Breast epithelium (tissue), 4 donors: ENCODE results near the gene ASXL1. TPM values are rescaled to one million over a fixed set of nuclear protein-coding genes. Genes with fewer than 3 reads are reported as not detected.

Experiments
- DNase-seq, 2 donors: peaks; one replicate each; pipeline ENCODE4 v3.0.0-alpha.2; 2019; ENCODE audit warnings: low spot score in 2 of 2
- H3K27ac ChIP-seq, 2 donors: fragments of 200-600 bp; sonication (generic) in 1 of 2; one replicate each; pipeline ENCODE4 v1.5.1; 2016 to 2019; ENCODE audit warnings: mild to moderate bottlenecking in 1 of 2
- H3K27me3 ChIP-seq, 2 donors: fragments of 200-600 bp; sonication (generic) in 1 of 2; one replicate each; pipeline versions ENCODE4 v1.5.1 to v1.6.0; 2017 to 2019; ENCODE audit warnings: control low read depth in 1 of 2, mild to moderate bottlenecking in 1 of 2
- H3K36me3 ChIP-seq: fragments of 200-600 bp; one replicate; pipeline ENCODE4 v1.5.1; 2019
- H3K4me1 ChIP-seq, 2 donors: fragments of 200-600 bp; sonication (generic); one replicate each; pipeline ENCODE4 v1.5.1; 2016 to 2019; ENCODE audit warnings: control low read depth in 1 of 2
- H3K4me3 ChIP-seq, 3 donors: fragments of 200-600 bp; sonication (generic); 1 replicate in 2 of 3; 2 replicates in 1 of 3; pipeline ENCODE4 v1.5.1; 2016 to 2019; ENCODE audit warnings: mild to moderate bottlenecking in 3 of 3, moderate library complexity in 2 of 3
- H3K9me3 ChIP-seq, 2 donors: fragments of 200-600 bp; sonication (generic) in 1 of 2; one replicate each; pipeline ENCODE4 v1.5.1; 2016 to 2019; ENCODE audit warnings: control low read depth in 1 of 2
- CTCF ChIP-seq, 3 donors: fragments of 450-650 bp; IDR thresholded peaks; one replicate each; pipeline ENCODE4 v1.5.1; 2016 to 2017; ENCODE audit warnings: antibody characterized with exemption in 3 of 3, mild to moderate bottlenecking in 3 of 3, moderate library complexity in 3 of 3
- POLR2A ChIP-seq: fragments of 450-650 bp; IDR thresholded peaks from one replicate; pipeline ENCODE4 v1.6.1; 2016; ENCODE audit warnings: antibody characterized with exemption, mild to moderate bottlenecking, moderate library complexity
- POLR2AphosphoS5 ChIP-seq, 3 donors: sonication (generic); formaldehyde crosslinking; IDR thresholded peaks; one replicate each; pipeline ENCODE4 v1.6.1; 2017; ENCODE audit warnings: antibody characterized with exemption in 3 of 3
- intact Hi-C: fragments of 100-400 bp; cut with DNase I; formaldehyde crosslinking; loops from one replicate; pipeline ENCODE4 v1.15.1; 2023; ENCODE audit warnings: low total_unique reads
- total RNA-seq, 3 donors: library from RNA; depleted of rRNA; stranded (reverse); fragments of >200 nt; gene quantifications; one replicate each; pipeline ENCODE4 v1.1.0, GENCODE V29; 2016

ASXL1 gene
- total RNA-seq, 3 donors from 2014 or later, result 73.3 to 102 (median 97.3) TPM

GRCh38 chr20:32454164-32455145, 96.3 kb downstream of the ASXL1 start:
- Histone ChIP-seq H3K4me1 (peaks cover 7% of the 10 kb centered on the region in 2 donors), H3K27me3 (no peaks in the 10 kb centered on the region), H3K36me3 (peaks cover 9% of the 10 kb centered on the region), H3K27ac (peak overlapping the region; percentile 51 to 64), H3K4me3 (no peak overlapping the region), H3K9me3 (no peaks in the 10 kb centered on the region)
- DNase-seq, result no peak
- intact Hi-C loops, result loop anchor here (1.0 kb wide), 1 partner anchor 42 kb away; no protein-coding TSS in a partner anchor
- TF ChIP-seq POLR2AphosphoS5 (IDR thresholded peaks at IDR 0.05) (no peak), POLR2A (no peak), CTCF (IDR thresholded peaks at IDR 0.05) (no peak)

GRCh38 chr20:32455171-32455900, 97.2 kb downstream of the ASXL1 start:
- peaks cover 7% of the 10 kb centered on the region in 2 donors for H3K4me1 ChIP-seq
- no peak overlapping the region for H3K4me3 ChIP-seq
- TF ChIP-seq POLR2A, result no peak
- no peak for TF ChIP-seq CTCF (IDR thresholded peaks at IDR 0.05)
- no peak for TF ChIP-seq POLR2AphosphoS5 (IDR thresholded peaks at IDR 0.05)
- no peaks in the 10 kb centered on the region for H3K27me3 ChIP-seq
- peak overlapping the region; percentile 51 to 64 for H3K27ac ChIP-seq
- H3K36me3 ChIP-seq, result peaks cover 9% of the 10 kb centered on the region
- DNase-seq, result no peak
- no peaks in the 10 kb centered on the region for H3K9me3 ChIP-seq
- intact Hi-C loops, result no loop called here

- TF ChIP-seq POLR2A (no peak), CTCF (IDR thresholded peaks at IDR 0.05) (no peak), POLR2AphosphoS5 (IDR thresholded peaks at IDR 0.05) (no peak)
These were observed 98.0 kb downstream of the ASXL1 start for GRCh38 chr20:32455901-32456701.

GRCh38 chr20:32456869-32457478, 98.8 kb downstream of the ASXL1 start:
- Histone ChIP-seq H3K9me3 (no peaks in the 10 kb centered on the region), H3K27me3 (no peaks in the 10 kb centered on the region), H3K4me3 (peak overlapping the region; percentile 35 to 67 (median 48)), H3K27ac (peak overlapping the region; percentile 33 to 55), H3K4me1 (peaks cover 7% of the 10 kb centered on the region in 2 donors), H3K36me3 (peaks cover 9% of the 10 kb centered on the region)
- TF ChIP-seq CTCF (IDR thresholded peaks at IDR 0.05) (peak in 2 of 3 donors; percentile 34 to 50), POLR2AphosphoS5 (IDR thresholded peaks at IDR 0.05) (no peak)
- DNase-seq, result no peak
- intact Hi-C loops, result no loop called here

More at GRCh38 chr20:32455901-32456701, 98.0 kb downstream of the ASXL1 start:
- DNase-seq, result no peak
- peaks cover 9% of the 10 kb centered on the region for H3K36me3 ChIP-seq
- H3K27me3 ChIP-seq, result no peaks in the 10 kb centered on the region
- H3K4me1 ChIP-seq, result peaks cover 7% of the 10 kb centered on the region in 2 donors
- no peaks in the 10 kb centered on the region for H3K9me3 ChIP-seq
- intact Hi-C loops, result no loop called here
- peak overlapping the region; percentile 55 to 64 for H3K27ac ChIP-seq
- H3K4me3 ChIP-seq, result no peak overlapping the region
